H1 (cell line): Measurements from ENCODE around the gene CAMTA1. TPM values are rescaled to one million over a fixed set of nuclear protein-coding genes. Genes with fewer than 3 reads are reported as not detected.

ENCODE experiments used
- CTCF ChIA-PET: fragments of 300-600 bp; sonication (Branson Sonifier 250); formaldehyde crosslinking; loops from one replicate; lab custom pipeline; 2021; ENCODE audit not compliant: partially characterized antibody; lab: Charles Lee
- POLR2A ChIA-PET: fragments of 300-600 bp; sonication (Branson Sonifier 250); formaldehyde crosslinking; loops from one replicate; lab custom pipeline; 2021; ENCODE audit warnings: inconsistent platforms; ENCODE audit not compliant: partially characterized antibody; lab: Charles Lee
- DNase-seq, 2 experiments: peaks; one replicate each; pipeline versions ENCODE4 v3.0.0 to v3.0.0-alpha.2; 2010 to 2022; ENCODE audit warnings: low spot score in 2 of 2, low read depth in 1 of 2, mixed read lengths in 1 of 2
- FAIRE-seq: peaks from 2 replicates; lab custom pipeline; 2011; peaks lifted over from hg19 to GRCh38; lab: Jason Lieb, UNC
- H2AFZ ChIP-seq: 2 replicates; pipeline ENCODE4 v1.8.1; 2012; ENCODE audit warnings: low read length, inconsistent platforms
- H2AK5ac ChIP-seq: 2 replicates; pipeline ENCODE4 v1.6.1; 2013; ENCODE audit warnings: low read depth, low read length
- H2BK120ac ChIP-seq: replicated peaks from 2 replicates; pipeline ENCODE3; 2013; ENCODE audit warnings: low read depth, low read length, inconsistent platforms
- H2BK12ac ChIP-seq: 2 replicates; pipeline ENCODE4 v1.6.1; 2013; ENCODE audit warnings: low read depth, low read length
- H2BK15ac ChIP-seq: 2 replicates; pipeline ENCODE4 v1.6.1; 2013; ENCODE audit warnings: low read length
- H2BK20ac ChIP-seq: 2 replicates; pipeline ENCODE4 v1.6.1; 2013; ENCODE audit warnings: low read length
- H2BK5ac ChIP-seq: 2 replicates; pipeline ENCODE4 v1.6.1; 2013; ENCODE audit warnings: low read depth, low read length
- H3K14ac ChIP-seq: 2 replicates; pipeline ENCODE4 v1.6.1; 2013; ENCODE audit warnings: inconsistent platforms; ENCODE audit not compliant: insufficient read length
- H3K18ac ChIP-seq: 2 replicates; pipeline ENCODE4 v1.6.1; 2013; ENCODE audit warnings: low read length; ENCODE audit errors: extremely low read depth
- H3K23ac ChIP-seq: 2 replicates; pipeline ENCODE4 v1.6.1; 2013; ENCODE audit warnings: inconsistent platforms; ENCODE audit not compliant: insufficient read length
- H3K23me2 ChIP-seq: 2 replicates; pipeline ENCODE4 v1.6.1; 2013; ENCODE audit warnings: low read depth, low read length
- H3K27ac ChIP-seq: 2 replicates; pipeline ENCODE4 v1.6.1; 2011; ENCODE audit warnings: low read depth, low read length, inconsistent platforms
- H3K27me3 ChIP-seq, 4 experiments: replicated peaks in 1 of 4; 1 replicate in 1 of 4; 2 replicates in 3 of 4; pipeline versions ENCODE4 v1.6.1 to v1.8.1; 2011 to 2013; ENCODE audit warnings: low read length in 3 of 4, mild to moderate bottlenecking in 3 of 4, inconsistent platforms in 2 of 4, mixed read lengths in 2 of 4, moderate library complexity in 1 of 4; ENCODE audit not compliant: control insufficient read depth in 3 of 4, insufficient read depth in 3 of 4; ENCODE audit errors: extremely low read depth in 1 of 4
- H3K36me3 ChIP-seq, 4 experiments: 2 replicates each; pipeline versions ENCODE4 v1.6.1 to v1.8.1; 2011 to 2013; ENCODE audit warnings: mild to moderate bottlenecking in 4 of 4, low read length in 3 of 4, moderate library complexity in 2 of 4, control low read depth in 1 of 4, inconsistent platforms in 1 of 4; ENCODE audit not compliant: insufficient read depth in 4 of 4, control insufficient read depth in 2 of 4
- H3K4ac ChIP-seq: replicated peaks from 2 replicates; pipeline ENCODE3; 2013; ENCODE audit warnings: low read length, low read depth, mixed read lengths, inconsistent platforms; ENCODE audit not compliant: insufficient read length
- H3K4me1 ChIP-seq, 4 experiments: replicated peaks in 1 of 4; 1 replicate in 1 of 4; 2 replicates in 3 of 4; pipeline versions ENCODE4 v1.6.1 to v1.8.1; 2011 to 2013; ENCODE audit warnings: low read length in 3 of 4, inconsistent platforms in 2 of 4, mixed read lengths in 1 of 4; ENCODE audit not compliant: insufficient read depth in 4 of 4, control insufficient read depth in 3 of 4
- H3K4me2 ChIP-seq, 2 experiments: 2 replicates each; pipeline versions ENCODE4 v1.6.1 to v1.8.1; 2011 to 2013; ENCODE audit warnings: low read depth in 2 of 2, low read length in 2 of 2, control low read depth in 1 of 2, inconsistent platforms in 1 of 2, mild to moderate bottlenecking in 1 of 2; ENCODE audit not compliant: insufficient read depth in 1 of 2
- H3K4me3 ChIP-seq, 4 experiments: fragments of 200-600, 300-600 bp in 1 of 4; sonication (generic), shearing (Covaris generic), sonication (Bioruptor Twin) in 1 of 4; 2 replicates each; pipeline versions ENCODE4 v1.5.1 to v1.8.1; 2011 to 2016; ENCODE audit warnings: low read length in 4 of 4, low read depth in 3 of 4, control low read depth in 2 of 4, inconsistent platforms in 2 of 4, mild to moderate bottlenecking in 2 of 4, mixed read lengths in 1 of 4, moderate library complexity in 1 of 4; ENCODE audit not compliant: insufficient read depth in 2 of 4; ENCODE audit errors: extremely low read depth in 1 of 4
- H3K56ac ChIP-seq: replicated peaks from 2 replicates; pipeline ENCODE3; 2013; ENCODE audit warnings: low read depth, mild to moderate bottlenecking, mixed read lengths, low read length, inconsistent platforms; ENCODE audit not compliant: insufficient read length
- H3K79me1 ChIP-seq: 2 replicates; pipeline ENCODE4 v1.6.1; 2013; ENCODE audit warnings: low read depth, low read length, control low read depth
- H3K79me2 ChIP-seq, 2 experiments: 2 replicates each; pipeline versions ENCODE4 v1.6.1 to v1.8.1; 2012 to 2013; ENCODE audit warnings: low read length in 2 of 2, mild to moderate bottlenecking in 2 of 2, inconsistent platforms in 1 of 2; ENCODE audit not compliant: insufficient read depth in 2 of 2, control insufficient read depth in 1 of 2
- H3K9ac ChIP-seq, 4 experiments: replicated peaks in 1 of 4; 1 replicate in 1 of 4; 2 replicates in 3 of 4; pipeline versions ENCODE4 v1.6.1 to v1.8.1; 2011 to 2013; ENCODE audit warnings: low read depth in 3 of 4, low read length in 3 of 4, control low read depth in 2 of 4, mild to moderate bottlenecking in 2 of 4, moderate library complexity in 2 of 4, inconsistent platforms in 1 of 4; ENCODE audit errors: extremely low read depth in 1 of 4
- H3K9me3 ChIP-seq, 2 experiments: 2 replicates each; pipeline versions ENCODE4 v1.6.1 to v1.8.1; 2012 to 2013; ENCODE audit warnings: mild to moderate bottlenecking in 2 of 2, moderate library complexity in 2 of 2, control low read depth in 1 of 2, inconsistent platforms in 1 of 2, low read depth in 1 of 2, low read length in 1 of 2, mixed read lengths in 1 of 2; ENCODE audit not compliant: insufficient read depth in 2 of 2
- H4K20me1 ChIP-seq, 2 experiments: replicated peaks in 1 of 2; 2 replicates each; pipeline versions ENCODE3 to v1.8.1; 2011 to 2013; ENCODE audit warnings: inconsistent platforms in 2 of 2, low read length in 2 of 2, mild to moderate bottlenecking in 1 of 2; ENCODE audit not compliant: insufficient read depth in 2 of 2, control insufficient read depth in 1 of 2
- H4K5ac ChIP-seq: 2 replicates; pipeline ENCODE4 v1.6.1; 2013; ENCODE audit warnings: low read length, low read depth, mixed read lengths, inconsistent platforms; ENCODE audit not compliant: insufficient read length
- H4K8ac ChIP-seq: 2 replicates; pipeline ENCODE4 v1.8.0; 2013; ENCODE audit warnings: mild to moderate bottlenecking, moderate library complexity, low read length, inconsistent platforms; ENCODE audit not compliant: insufficient read depth; ENCODE audit errors: extremely low read depth
- H4K91ac ChIP-seq: replicated peaks from 2 replicates; pipeline ENCODE3; 2013; ENCODE audit warnings: low read length, mixed read lengths, inconsistent platforms; ENCODE audit not compliant: insufficient read length
- CBX5 ChIP-seq: fragments of 300-800, 300-1000 bp; sonication (generic); IDR thresholded peaks from 2 replicates; pipeline ENCODE4 v1.7.1; 2016; ENCODE audit warnings: antibody characterized with exemption, low read length, low read depth
- CHD2 ChIP-seq: IDR thresholded peaks from 2 replicates; pipeline ENCODE4 v1.6.1; 2012; ENCODE audit warnings: low read length, improper control_type of control experiment
- EP300 ChIP-seq, 2 experiments: IDR thresholded peaks; 1 replicate in 1 of 2; 2 replicates in 1 of 2; pipeline ENCODE4 v1.6.1; 2011 to 2012; ENCODE audit warnings: low read depth in 2 of 2, low read length in 2 of 2, mild to moderate bottlenecking in 2 of 2, borderline replicate concordance in 1 of 2, inconsistent platforms in 1 of 2, moderate library complexity in 1 of 2
- GTF2F1 ChIP-seq: IDR thresholded peaks from 2 replicates; pipeline ENCODE4 v1.6.1; 2012; ENCODE audit warnings: low read depth, low read length, improper control_type of control experiment, borderline replicate concordance
- KDM1A ChIP-seq: fragments of 200-600, 300-600 bp; sonication (generic); IDR thresholded peaks from 2 replicates; pipeline ENCODE4 v1.7.1; 2016; ENCODE audit warnings: mild to moderate bottlenecking, low read length, borderline replicate concordance
- NANOG ChIP-seq: IDR thresholded peaks from 2 replicates; pipeline ENCODE4 v1.6.1; 2011; ENCODE audit warnings: low read length, low read depth, mild to moderate bottlenecking, inconsistent platforms; ENCODE audit not compliant: insufficient read depth, poor library complexity, severe bottlenecking
- RBBP5 ChIP-seq: IDR thresholded peaks from 2 replicates; pipeline ENCODE4 v1.7.1; 2012; ENCODE audit warnings: low read depth, mild to moderate bottlenecking, inconsistent platforms, low read length, moderate library complexity, borderline replicate concordance
- RXRA ChIP-seq: IDR thresholded peaks from 2 replicates; pipeline ENCODE4 v1.6.1; 2011; ENCODE audit warnings: low read depth, mild to moderate bottlenecking, low read length, moderate library complexity; ENCODE audit not compliant: insufficient read depth
- SIX5 ChIP-seq: IDR thresholded peaks from 2 replicates; pipeline ENCODE4 v1.6.1; 2011; ENCODE audit warnings: mild to moderate bottlenecking, low read depth, low read length
- SP4 ChIP-seq: IDR thresholded peaks from 2 replicates; pipeline ENCODE4 v1.6.1; 2012; ENCODE audit warnings: low read length, inconsistent platforms
- TAF7 ChIP-seq: optimal IDR thresholded peaks from 2 replicates; pipeline ENCODE3; 2011; ENCODE audit warnings: low read depth, mild to moderate bottlenecking, inconsistent platforms, low read length, moderate library complexity, borderline replicate concordance
- TCF12 ChIP-seq: IDR thresholded peaks from 2 replicates; pipeline ENCODE4 v1.6.1; 2011; ENCODE audit warnings: low read depth, mild to moderate bottlenecking, low read length
- WGBS, 2 experiments: shearing (Covaris generic) in 1 of 2; methylation state at CpG; one replicate each; pipeline versions ENCODE4 v1.1.6 to v1.1.7; 2013 to 2015; ENCODE audit warnings: low lambda C conversion rate in 2 of 2, mixed read lengths in 2 of 2, inconsistent platforms in 1 of 2, low coverage in 1 of 2, missing lambda C conversion rate in 1 of 2; ENCODE audit not compliant: insufficient replicate concordance in 2 of 2, insufficient coverage in 1 of 2, insufficient read length in 1 of 2; ENCODE audit errors: extremely low coverage in 1 of 2, missing lambda C conversion rate in 1 of 2; 5-methylcytosine and 5-hydroxymethylcytosine counted together
- polyA plus RNA-seq, 7 experiments: library from polyadenylated mRNA; depleted of rRNA in 3 of 7; stranded (reverse) in 5 of 7; unstranded in 2 of 7; fragments of >200 nt in 5 of 7; fragments of 200-250 nt in 2 of 7; gene quantifications; 1 replicate in 5 of 7; 2 replicates in 1 of 7; 4 replicates in 1 of 7; pipeline versions ENCODE4 v1.2.1 to v1.2.3, GENCODE V29; 2011 to 2013; ENCODE audit warnings: missing spikeins in 2 of 7, mixed read lengths in 2 of 7
- total RNA-seq: library from RNA; stranded (reverse); fragmentation: NEBNext Ultra II Directional; extraction: Animal tissue kit (Norgen Biotek cat#: 25700); gene quantifications from 2 replicates; pipeline ENCODE4 v1.2.1, GENCODE V29; 2021

CAMTA1 gene
- total and polyA plus RNA-seq, 2 of the 8 experiments (the other 6 are each of a cell fraction or from before 2014, with no cell fraction given) = 65.0 to 119 TPM

DNA sequence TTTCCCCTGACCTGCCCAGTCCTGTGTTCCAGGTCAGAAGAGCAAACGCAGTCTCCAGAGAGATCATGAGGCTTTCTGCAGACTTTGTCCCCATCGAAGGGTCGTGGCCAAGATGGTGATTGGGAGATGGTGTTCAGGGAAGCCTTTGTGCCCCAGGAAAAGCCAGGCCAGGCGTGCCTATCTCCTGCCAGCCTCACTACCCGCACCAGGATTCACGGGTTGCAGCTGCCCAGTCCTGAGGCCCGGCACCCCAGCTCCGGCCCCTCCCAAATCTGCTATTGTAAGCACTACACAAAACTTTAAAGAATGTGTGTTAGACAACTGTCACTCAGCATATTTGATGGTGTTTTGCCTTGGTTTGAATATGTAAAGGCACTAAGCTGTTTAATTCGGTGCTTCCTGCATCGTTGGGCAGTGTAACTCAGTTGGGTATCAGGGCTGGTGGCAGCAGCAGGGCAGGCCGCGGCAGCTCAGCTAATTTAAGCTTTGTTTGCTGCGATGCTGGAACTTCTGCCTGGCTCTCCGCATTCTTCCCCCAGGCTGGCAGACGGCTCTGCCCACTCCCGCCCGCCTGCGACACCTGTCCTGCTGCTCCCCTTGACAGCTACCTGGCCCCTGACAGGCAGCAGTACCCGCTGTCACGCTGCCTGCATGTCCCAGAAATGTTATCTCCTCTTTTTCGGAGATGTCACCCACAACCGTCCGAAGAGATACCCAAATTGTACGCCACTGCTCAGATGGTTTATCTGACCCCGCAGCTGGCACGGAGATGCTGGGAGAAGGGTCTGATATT, 776.9 kb downstream of the CAMTA1 start:
- H4K20me1 ChIP-seq = no peaks in the 10 kb centered on the region
- H3K27ac ChIP-seq = no peak overlapping the region
- no peak overlapping the region for H3K4me2 ChIP-seq
- WGBS, 2 experiments = 87% methylated on average over 24 of the region's 26 CpGs; no CpG with 5 or more reads in 1 of the 2 experiments
- no peak overlapping the region for H3K9ac ChIP-seq
- FAIRE-seq (no peak), DNase-seq (no peak)
- H3K56ac ChIP-seq = no peak overlapping the region
- no peaks in the 10 kb centered on the region; a peak in 1 of 7 replicates for H3K27me3 ChIP-seq
- H3K79me1 ChIP-seq = no peaks in the 10 kb centered on the region
- H3K23ac ChIP-seq = no peak overlapping the region
- H2AFZ ChIP-seq = no peak overlapping the region
- no peak overlapping the region for H2AK5ac ChIP-seq
- H3K4ac ChIP-seq = peak overlapping the region; percentile 19
- CTCF ChIA-PET = interaction anchor here (0.6 to 6.6 kb wide), 27 partner anchors 9 to 492 kb away, joined by 3 to 42 read pairs (median 4); no protein-coding TSS in a partner anchor
- no peak overlapping the region for H4K5ac ChIP-seq
- H3K9me3 ChIP-seq = no peaks in the 10 kb centered on the region
- H4K8ac ChIP-seq = peak overlapping the region; percentile 79; the same call in 1 of the 2 replicates
- POLR2A ChIA-PET = interaction anchor here (1.1 kb wide), 1 partner anchor 12 kb away, joined by 3 read pairs; no protein-coding TSS in a partner anchor
- no peaks in the 10 kb centered on the region for H3K79me2 ChIP-seq
- H2BK20ac ChIP-seq = no peak overlapping the region
- no peaks in the 10 kb centered on the region for H3K36me3 ChIP-seq
- no peak overlapping the region for H3K14ac ChIP-seq
- peak overlapping the region; percentile 39 for H4K91ac ChIP-seq
- H3K4me1 ChIP-seq = peaks cover 0 to 1% (median 0%) of the 10 kb centered on the region in 4 experiments; a peak in 3 of 7 replicates
- H3K18ac ChIP-seq = 0 out of 2 replicates have a peak overlapping the region, but pooled peaks have one; percentile 53
- no peaks in the 10 kb centered on the region for H3K23me2 ChIP-seq
- H2BK5ac ChIP-seq = no peak overlapping the region
- H2BK15ac ChIP-seq = no peak overlapping the region
- 0 out of 2 replicates have a peak overlapping the region, but pooled peaks have one; percentile 29 for H2BK12ac ChIP-seq
- no peak overlapping the region for H3K4me3 ChIP-seq
- no peak overlapping the region for H2BK120ac ChIP-seq
- no peak for TF ChIP-seq RBBP5
- no peak for TF ChIP-seq CBX5
- no peak for TF ChIP-seq TAF7
- TF ChIP-seq CHD2 = no peak
- TF ChIP-seq EP300 (IDR thresholded peaks at IDR 0.05; ENCODE audit: borderline replicate concordance in 1 of 2, low read depth in 2 of 2, low read length in 2 of 2) = no peak
- no peak for TF ChIP-seq RXRA
- no peak for TF ChIP-seq SIX5
- TF ChIP-seq TCF12 = no peak
- TF ChIP-seq SP4 = no peak
- TF ChIP-seq NANOG = no peak
- TF ChIP-seq GTF2F1 = no peak
- no peak for TF ChIP-seq KDM1A
